ENCODE results near the gene OR5K2.

OR5K2 gene

GRCh38 chr3:98501863-98502576 is 4.5 kb downstream of the OR5K2 start:
- Mint-ChIP-seq H3K4me3 (no peak overlapping the region), H3K27ac (ENCODE audit: low read depth) (peak overlapping the region; percentile 7), H3K9me3 (no peaks in the 10 kb centered on the region), H3K4me1 (peaks cover 22% of the 10 kb centered on the region), H3K27me3 (no peaks in the 10 kb centered on the region), H3K36me3 (ENCODE audit: insufficient read depth) (peaks cover 9% of the 10 kb centered on the region)
- ATAC-seq (replicated peaks; ENCODE audit: extremely low read depth, poor library complexity, severe bottlenecking), result no peak
- no peak for DNase-seq (ENCODE audit: low spot score in 2 of 2)

DNA sequence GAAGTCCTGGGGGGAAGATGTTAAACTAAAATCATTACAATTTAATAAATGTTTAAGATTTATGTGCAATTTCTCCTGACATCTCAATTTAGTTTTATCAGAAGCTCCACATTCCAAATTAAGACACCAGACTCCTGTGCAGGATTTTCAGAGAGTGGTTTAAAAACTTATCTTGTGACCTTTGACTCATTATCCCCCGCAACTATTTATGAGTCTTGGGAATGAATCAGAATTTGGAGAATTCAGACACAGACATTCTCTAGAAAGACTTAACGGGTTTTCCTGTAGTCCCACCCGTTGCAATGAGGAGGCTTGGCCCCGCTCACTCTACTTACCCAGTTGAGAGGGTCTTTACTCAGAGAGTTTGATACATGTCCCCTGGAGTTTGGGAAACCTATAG is 7.1 kb downstream of the OR5K2 start:
- DNase-seq (ENCODE audit: low spot score in 2 of 2), result no peak
- H3K36me3 Mint-ChIP-seq (ENCODE audit: insufficient read depth), result peaks cover 20% of the 10 kb centered on the region
- H3K4me3 Mint-ChIP-seq, result no peak overlapping the region
- no peak for ATAC-seq (replicated peaks; ENCODE audit: extremely low read depth, poor library complexity, severe bottlenecking)
- H3K9me3 Mint-ChIP-seq, result no peaks in the 10 kb centered on the region
- H3K27me3 Mint-ChIP-seq, result no peaks in the 10 kb centered on the region
- no peak overlapping the region for H3K27ac Mint-ChIP-seq (ENCODE audit: low read depth)
- peaks cover 39% of the 10 kb centered on the region for H3K4me1 Mint-ChIP-seq

DNA sequence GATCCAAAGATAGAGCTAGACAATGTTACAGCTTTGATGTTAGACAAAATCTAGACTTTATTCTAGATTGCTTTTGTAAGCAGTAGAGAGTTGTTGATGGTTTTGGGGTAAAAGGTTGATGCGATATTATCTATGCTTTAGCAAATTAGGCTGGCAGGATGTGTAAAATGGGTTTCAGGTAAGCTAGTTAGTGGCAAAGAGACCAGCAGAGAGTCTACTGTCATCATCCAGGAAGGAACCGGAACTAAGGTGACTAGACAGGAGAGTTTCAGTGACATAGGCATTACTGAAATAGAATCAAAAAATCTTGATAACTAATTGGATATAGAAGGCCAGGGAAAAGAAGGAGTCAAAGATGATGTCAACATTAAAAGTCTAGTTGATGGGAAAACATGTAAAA is 11.1 kb downstream of the OR5K2 start:
- peaks cover 31% of the 10 kb centered on the region for H3K36me3 Mint-ChIP-seq (ENCODE audit: insufficient read depth)
- peak overlapping the region; percentile 62 for H3K27ac Mint-ChIP-seq (ENCODE audit: low read depth)
- DNase-seq (ENCODE audit: low spot score in 2 of 2) (no peak), ATAC-seq (replicated peaks; ENCODE audit: extremely low read depth, poor library complexity, severe bottlenecking) (peak; percentile 82)
- no peaks in the 10 kb centered on the region for H3K9me3 Mint-ChIP-seq
- H3K27me3 Mint-ChIP-seq, result no peaks in the 10 kb centered on the region
- H3K4me1 Mint-ChIP-seq, result peaks cover 58% of the 10 kb centered on the region
- H3K4me3 Mint-ChIP-seq, result no peak overlapping the region

DNA sequence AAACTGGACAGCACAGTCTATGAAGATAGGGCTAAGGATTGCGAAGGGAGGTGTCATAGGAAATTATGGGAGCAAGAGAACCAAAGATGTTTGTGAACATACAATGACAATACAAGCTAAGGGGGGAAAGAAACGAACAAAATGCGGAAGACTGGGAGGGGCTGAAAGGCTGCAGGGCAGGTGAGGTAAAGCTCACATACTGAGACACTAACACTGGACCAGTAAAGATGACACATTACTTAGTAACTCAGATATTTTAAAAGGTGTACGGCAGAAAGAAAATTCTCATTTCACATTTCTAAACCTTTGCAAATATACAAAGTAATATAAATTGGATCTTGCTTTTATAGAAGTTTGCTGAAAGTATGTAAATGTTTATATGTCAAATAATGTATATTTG is 15.1 kb downstream of the OR5K2 start:
- H3K27ac Mint-ChIP-seq (ENCODE audit: low read depth), result peak overlapping the region; percentile 6
- ATAC-seq (replicated peaks; ENCODE audit: extremely low read depth, poor library complexity, severe bottlenecking) (no peak), DNase-seq (ENCODE audit: low spot score in 2 of 2) (no peak)
- H3K9me3 Mint-ChIP-seq, result no peaks in the 10 kb centered on the region
- no peak overlapping the region for H3K4me3 Mint-ChIP-seq
- no peaks in the 10 kb centered on the region for H3K27me3 Mint-ChIP-seq
- peaks cover 64% of the 10 kb centered on the region for H3K4me1 Mint-ChIP-seq
- peaks cover 51% of the 10 kb centered on the region for H3K36me3 Mint-ChIP-seq (ENCODE audit: insufficient read depth)

- no peak for DNase-seq (ENCODE audit: low spot score in 2 of 2)
- Mint-ChIP-seq H3K27me3 (no peaks in the 10 kb centered on the region), H3K36me3 (ENCODE audit: insufficient read depth) (peaks cover 50% of the 10 kb centered on the region), H3K9me3 (no peaks in the 10 kb centered on the region), H3K27ac (ENCODE audit: low read depth) (no peak overlapping the region), H3K4me3 (no peak overlapping the region), H3K4me1 (peaks cover 66% of the 10 kb centered on the region)
- ATAC-seq (replicated peaks; ENCODE audit: extremely low read depth, poor library complexity, severe bottlenecking), result no peak
Observed at GRCh38 chr3:98513091-98513511, 15.6 kb downstream of the OR5K2 start.

DNA sequence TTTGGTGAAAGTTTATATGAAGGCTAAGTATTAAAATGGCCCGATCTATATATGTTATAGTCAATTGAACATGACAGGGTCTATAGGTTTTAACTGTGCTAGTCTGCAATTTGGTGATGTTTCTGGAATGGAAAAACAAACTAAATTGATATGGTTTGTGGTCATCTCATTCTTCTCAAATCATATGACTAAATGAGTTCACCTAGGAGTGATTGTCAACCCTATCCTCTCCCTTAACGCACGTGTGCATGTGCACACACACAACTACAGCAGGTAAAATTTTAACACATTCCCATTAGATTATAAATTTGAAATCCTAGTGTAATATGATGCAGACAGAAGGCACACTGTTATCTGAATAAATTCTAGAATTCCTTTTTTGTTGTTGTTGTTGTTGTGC is 16.3 kb downstream of the OR5K2 start:
- Mint-ChIP-seq H3K4me3 (no peak overlapping the region), H3K27ac (ENCODE audit: low read depth) (no peak overlapping the region), H3K9me3 (no peaks in the 10 kb centered on the region), H3K4me1 (peaks cover 66% of the 10 kb centered on the region), H3K27me3 (no peaks in the 10 kb centered on the region), H3K36me3 (ENCODE audit: insufficient read depth) (peaks cover 53% of the 10 kb centered on the region)
- no peak for ATAC-seq (replicated peaks; ENCODE audit: extremely low read depth, poor library complexity, severe bottlenecking)
- DNase-seq (ENCODE audit: low spot score in 2 of 2), result no peak

GRCh38 chr3:98514948-98515347 is 17.5 kb downstream of the OR5K2 start:
- Mint-ChIP-seq H3K4me3 (peak overlapping the region; percentile 20), H3K27me3 (no peaks in the 10 kb centered on the region), H3K9me3 (no peaks in the 10 kb centered on the region), H3K36me3 (ENCODE audit: insufficient read depth) (peaks cover 57% of the 10 kb centered on the region), H3K27ac (ENCODE audit: low read depth) (peak overlapping the region; percentile 72), H3K4me1 (peaks cover 66% of the 10 kb centered on the region)
- ATAC-seq (replicated peaks; ENCODE audit: extremely low read depth, poor library complexity, severe bottlenecking) (no peak), DNase-seq (ENCODE audit: low spot score in 2 of 2) (no peak)

GRCh38 chr3:98518816-98519215 is 21.3 kb downstream of the OR5K2 start:
- Mint-ChIP-seq H3K27ac (ENCODE audit: low read depth) (peak overlapping the region; percentile 92), H3K36me3 (ENCODE audit: insufficient read depth) (peaks cover 63% of the 10 kb centered on the region), H3K27me3 (no peaks in the 10 kb centered on the region), H3K9me3 (no peaks in the 10 kb centered on the region), H3K4me3 (peak overlapping the region; percentile 87), H3K4me1 (peaks cover 71% of the 10 kb centered on the region)
- DNase-seq (ENCODE audit: low spot score in 2 of 2) (no peak), ATAC-seq (replicated peaks; ENCODE audit: extremely low read depth, poor library complexity, severe bottlenecking) (no peak)

- peaks cover 58% of the 10 kb centered on the region for H3K36me3 Mint-ChIP-seq (ENCODE audit: insufficient read depth)
- H3K9me3 Mint-ChIP-seq, result no peaks in the 10 kb centered on the region
- H3K4me1 Mint-ChIP-seq, result peaks cover 71% of the 10 kb centered on the region
- H3K27ac Mint-ChIP-seq (ENCODE audit: low read depth), result peak overlapping the region; percentile 92
- no peaks in the 10 kb centered on the region for H3K27me3 Mint-ChIP-seq
- DNase-seq (ENCODE audit: low spot score in 2 of 2) (no peak), ATAC-seq (replicated peaks; ENCODE audit: extremely low read depth, poor library complexity, severe bottlenecking) (no peak)
- H3K4me3 Mint-ChIP-seq, result peak overlapping the region; percentile 87
Observed at GRCh38 chr3:98519351-98519750, 21.9 kb downstream of the OR5K2 start.

DNA sequence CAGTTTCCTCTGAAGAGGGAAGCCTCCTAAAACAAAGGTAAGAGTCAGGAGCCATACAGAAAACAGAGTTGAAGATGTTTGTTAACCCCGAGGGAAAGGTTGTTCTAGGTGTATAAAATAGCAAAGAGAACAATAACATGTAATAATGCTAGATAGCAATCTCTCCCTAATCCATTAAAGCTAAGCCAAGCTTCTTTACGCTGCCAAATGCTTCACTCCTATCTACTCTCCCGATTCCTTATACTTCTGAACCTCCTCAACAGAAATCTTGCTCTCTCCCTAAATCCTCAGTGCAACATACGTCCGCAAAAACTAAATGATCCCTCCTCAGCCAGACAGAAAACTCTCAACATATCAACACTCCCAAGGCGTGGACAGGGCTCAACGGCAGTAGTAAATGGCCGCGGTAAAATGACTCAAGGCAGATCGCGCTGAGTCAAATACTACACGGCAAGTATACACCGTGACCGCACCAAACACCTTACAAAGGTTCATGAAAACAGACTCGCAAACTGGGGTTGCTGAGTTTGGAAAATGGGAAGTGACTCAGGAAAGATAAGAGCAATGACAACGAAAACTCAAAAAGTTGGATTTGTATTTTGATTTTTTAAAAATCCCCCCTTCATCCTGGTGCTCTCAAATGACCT is 24.5 kb downstream of the OR5K2 start:
- Mint-ChIP-seq H3K4me1 (peaks cover 63% of the 10 kb centered on the region), H3K27ac (ENCODE audit: low read depth) (peak overlapping the region; percentile 92), H3K4me3 (peak overlapping the region; percentile 87), H3K9me3 (no peaks in the 10 kb centered on the region), H3K36me3 (ENCODE audit: insufficient read depth) (peaks cover 42% of the 10 kb centered on the region), H3K27me3 (no peaks in the 10 kb centered on the region)
- ATAC-seq (replicated peaks; ENCODE audit: extremely low read depth, poor library complexity, severe bottlenecking) (peak; percentile 61), DNase-seq (ENCODE audit: low spot score in 2 of 2) (peak; percentile 28 to 44)

DNA sequence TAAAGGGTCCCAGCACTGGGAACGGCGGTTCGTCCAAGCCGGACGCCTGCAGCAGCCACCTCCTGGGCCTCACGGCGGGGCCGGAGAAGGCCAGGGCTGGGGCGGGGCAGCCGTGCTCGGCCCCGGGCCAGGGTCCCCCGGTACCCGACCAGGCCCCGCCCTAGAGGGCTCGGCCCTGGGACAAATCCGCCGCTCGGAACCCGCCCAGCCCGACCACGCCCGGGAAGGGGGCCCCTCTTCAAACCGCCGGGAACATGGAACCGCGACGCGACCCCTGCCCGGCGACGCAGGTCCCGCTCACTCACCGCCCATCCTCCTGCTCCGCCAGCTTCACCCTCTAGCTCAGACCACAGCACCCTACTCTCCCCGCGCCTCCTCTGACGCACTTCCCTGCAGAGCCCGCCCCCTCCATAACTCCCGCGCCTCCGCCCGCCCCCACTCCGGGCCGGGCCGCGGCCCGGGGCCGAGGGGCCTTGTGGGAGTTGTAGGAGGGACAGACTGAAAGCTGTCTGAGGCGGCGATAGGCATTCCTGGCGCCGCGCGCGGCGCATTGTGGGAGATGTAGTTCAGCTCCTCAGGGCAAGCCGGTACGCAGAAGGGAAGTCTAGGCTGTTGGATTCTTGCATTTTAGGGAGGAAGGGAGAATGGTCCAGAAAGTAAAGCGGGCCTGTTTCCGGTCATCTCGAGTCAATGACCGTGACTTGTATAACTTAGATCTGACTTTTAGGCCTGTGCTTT is 25.2 kb downstream of the OR5K2 start, which contains the start of gene CLDND1:
CLDND1 (minus strand) TSS at position 359 of the 738 bp plus-strand sequence. CDS start 1,478 bp downstream, outside the sequence.
- peak; percentile 86 to 93 for DNase-seq (ENCODE audit: low spot score in 2 of 2)
- Mint-ChIP-seq H3K36me3 (ENCODE audit: insufficient read depth) (peaks cover 39% of the 10 kb centered on the region), H3K4me1 (peaks cover 58% of the 10 kb centered on the region)

GRCh38 chr3:98525494-98525893 is 28.0 kb downstream of the OR5K2 start:
- Mint-ChIP-seq H3K4me1 (peaks cover 35% of the 10 kb centered on the region), H3K36me3 (ENCODE audit: insufficient read depth) (peaks cover 21% of the 10 kb centered on the region), H3K4me3 (peak overlapping the region; percentile 19), H3K27ac (ENCODE audit: low read depth) (peak overlapping the region; percentile 57), H3K27me3 (no peaks in the 10 kb centered on the region), H3K9me3 (no peaks in the 10 kb centered on the region)
- DNase-seq (ENCODE audit: low spot score in 2 of 2) (no peak), ATAC-seq (replicated peaks; ENCODE audit: extremely low read depth, poor library complexity, severe bottlenecking) (no peak)

More for the DNA sequence above, 25.2 kb downstream of the OR5K2 start, which contains the start of gene CLDND1:
- Mint-ChIP-seq H3K27me3 (no peaks in the 10 kb centered on the region), H3K4me3 (peak within 1 kb of the TSS; percentile 87), H3K9me3 (no peaks in the 10 kb centered on the region), H3K27ac (ENCODE audit: low read depth) (peak within 1 kb of the TSS; percentile 92)
- ATAC-seq (replicated peaks; ENCODE audit: extremely low read depth, poor library complexity, severe bottlenecking), result peak; percentile 98

All from central memory CD8-positive, alpha-beta T cell (primary cell).